Kidney tubule cell (primary cell): Measurements from ENCODE around the gene ERC2.

Experiments
- DNase-seq: peaks from one replicate; pipeline ENCODE4 v3.0.0-alpha.2; 2018; ENCODE audit warnings: low spot score

ERC2 gene

GRCh38 chr3:55929154-55929869 lies 539.0 kb downstream of the ERC2 start:
- DNase-seq = no peak

- no peak for DNase-seq
These were observed 544.6 kb downstream of the ERC2 start for GRCh38 chr3:55923626-55924025.

GRCh38 chr3:55923207-55923606 lies 545.1 kb downstream of the ERC2 start:
- DNase-seq = peak; percentile 7

- DNase-seq = no peak
These were observed 555.4 kb downstream of the ERC2 start for GRCh38 chr3:55912880-55913279.

GRCh38 chr3:55911266-55911665 lies 557.0 kb downstream of the ERC2 start:
- no peak for DNase-seq

- DNase-seq = no peak
These were observed 557.7 kb downstream of the ERC2 start for GRCh38 chr3:55910543-55910942.

- DNase-seq = no peak
These were observed 558.9 kb downstream of the ERC2 start for GRCh38 chr3:55909373-55909772.

- DNase-seq = no peak
These were observed 560.7 kb downstream of the ERC2 start for GRCh38 chr3:55907616-55908015.

- DNase-seq = peak; percentile 50
These were observed 561.4 kb downstream of the ERC2 start for GRCh38 chr3:55906896-55907295.

- DNase-seq = peak; percentile 13
These were observed 563.6 kb downstream of the ERC2 start for GRCh38 chr3:55904716-55905115.

GRCh38 chr3:55903680-55904079 lies 564.6 kb downstream of the ERC2 start:
- no peak for DNase-seq

GRCh38 chr3:55902221-55902900 lies 565.9 kb downstream of the ERC2 start:
- DNase-seq = no peak

- DNase-seq = no peak
These were observed 568.4 kb downstream of the ERC2 start for GRCh38 chr3:55899887-55900286.

- peak; percentile 29 for DNase-seq
These were observed 570.6 kb downstream of the ERC2 start for GRCh38 chr3:55897573-55898224.

GRCh38 chr3:55895897-55896566 lies 572.2 kb downstream of the ERC2 start:
- DNase-seq = no peak

- DNase-seq = no peak
These were observed 573.7 kb downstream of the ERC2 start for GRCh38 chr3:55894605-55895004.

GRCh38 chr3:55893045-55893664 lies 575.1 kb downstream of the ERC2 start:
- peak; percentile 64 for DNase-seq

- peak; percentile 25 for DNase-seq
These were observed 577.2 kb downstream of the ERC2 start for GRCh38 chr3:55891106-55891505.

- no peak for DNase-seq
These were observed 579.9 kb downstream of the ERC2 start for GRCh38 chr3:55888282-55888885.

- peak; percentile 58 for DNase-seq
These were observed 582.5 kb downstream of the ERC2 start for GRCh38 chr3:55885721-55886120.

GRCh38 chr3:55884491-55885285 lies 583.6 kb downstream of the ERC2 start:
- DNase-seq = peak; percentile 38
